ENCODE results near the gene RARRES2.

- TF ChIP-seq, protein P1, sequence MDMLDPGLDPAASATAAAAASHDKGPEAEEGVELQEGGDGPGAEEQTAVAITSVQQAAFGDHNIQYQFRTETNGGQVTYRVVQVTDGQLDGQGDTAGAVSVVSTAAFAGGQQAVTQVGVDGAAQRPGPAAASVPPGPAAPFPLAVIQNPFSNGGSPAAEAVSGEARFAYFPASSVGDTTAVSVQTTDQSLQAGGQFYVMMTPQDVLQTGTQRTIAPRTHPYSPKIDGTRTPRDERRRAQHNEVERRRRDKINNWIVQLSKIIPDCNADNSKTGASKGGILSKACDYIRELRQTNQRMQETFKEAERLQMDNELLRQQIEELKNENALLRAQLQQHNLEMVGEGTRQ (IDR thresholded peaks at IDR 0.05), result no peak
- TF ChIP-seq REST (IDR thresholded peaks at IDR 0.05) (no peak), CTCF (IDR thresholded peaks at IDR 0.05) (no peak), CEBPB (IDR thresholded peaks at IDR 0.05) (no peak), POLR2A (IDR thresholded peaks at IDR 0.05; ENCODE audit: low read length) (no peak), CBX2 (IDR thresholded peaks at IDR 0.05; ENCODE audit: borderline replicate concordance, low read depth) (no peak), KDM1A (IDR thresholded peaks at IDR 0.05; ENCODE audit: low read depth) (no peak), RCOR1 (IDR thresholded peaks at IDR 0.05; ENCODE audit: low read depth, low read length) (no peak), MAX (IDR thresholded peaks at IDR 0.05) (no peak), RAD21 (conservative IDR thresholded peaks at IDR 0.05 in 1 of 2, IDR thresholded peaks at IDR 0.05 in 1 of 2) (no peak), MAFK (IDR thresholded peaks at IDR 0.05; ENCODE audit: partially characterized antibody) (no peak), EP300 (IDR thresholded peaks at IDR 0.05) (no peak), ZFP36 (IDR thresholded peaks at IDR 0.05; ENCODE audit: borderline replicate concordance, partially characterized antibody) (no peak)
These were observed 4.7 kb downstream of the RARRES2 start for GRCh38 chr7:150336746-150337145.

Data from A549 (cell line).